Smooth muscle cell (in vitro differentiated cells): Measurements from ENCODE around the gene TNFRSF18. TPM values are rescaled to one million over a fixed set of nuclear protein-coding genes. Genes with fewer than 3 reads are reported as not detected.

Experiments
- DNase-seq: peaks from one replicate; lab custom pipeline; 2025; ENCODE audit not compliant: unreplicated experiment; lab: John Stamatoyannopoulos, UW
- H2AFZ ChIP-seq: fragments of 200-600 bp; sonication (generic); 2 replicates; pipeline ENCODE4 v1.6.0; 2016; ENCODE audit warnings: antibody characterized with exemption, low read depth, mild to moderate bottlenecking
- H3F3A ChIP-seq: fragments of 200-600 bp; sonication (generic); 2 replicates; pipeline ENCODE4 v1.6.0; 2017; ENCODE audit warnings: antibody characterized with exemption, low read depth
- H3K27ac ChIP-seq: fragments of 200-600 bp; sonication (generic); 2 replicates; pipeline ENCODE4 v1.5.1; 2016; ENCODE audit warnings: low read depth, mild to moderate bottlenecking
- H3K27me3 ChIP-seq: fragments of 200-600 bp; sonication (generic); 2 replicates; pipeline ENCODE4 v1.6.1; 2016; ENCODE audit warnings: low read depth, mild to moderate bottlenecking
- H3K36me3 ChIP-seq: fragments of 200-600 bp; sonication (generic); 2 replicates; pipeline ENCODE4 v1.5.1; 2016; ENCODE audit warnings: low read depth
- H3K4me1 ChIP-seq: fragments of 200-600 bp; sonication (generic); 2 replicates; pipeline ENCODE4 v1.5.1; 2016; ENCODE audit warnings: low read depth
- H3K4me2 ChIP-seq: fragments of 200-600 bp; sonication (generic); 2 replicates; pipeline ENCODE4 v1.6.0; 2016; ENCODE audit warnings: mild to moderate bottlenecking
- H3K4me3 ChIP-seq: fragments of 200-600 bp; sonication (generic); 2 replicates; pipeline ENCODE4 v1.5.1; 2016; ENCODE audit warnings: mild to moderate bottlenecking
- H3K79me2 ChIP-seq: fragments of 200-600 bp; sonication (generic); 2 replicates; pipeline ENCODE4 v1.6.0; 2016; ENCODE audit warnings: low read depth, mild to moderate bottlenecking
- H3K9ac ChIP-seq: fragments of 200-600 bp; sonication (generic); 2 replicates; pipeline ENCODE4 v1.6.0; 2016; ENCODE audit warnings: low read depth
- H3K9me3 ChIP-seq: fragments of 200-600 bp; sonication (generic); replicated peaks from 2 replicates; pipeline ENCODE4 v1.5.1; 2016; ENCODE audit warnings: low read depth
- H4K20me1 ChIP-seq: fragments of 200-600 bp; sonication (generic); 2 replicates; pipeline ENCODE4 v1.6.0; 2016; ENCODE audit warnings: low read depth
- CTCF ChIP-seq: fragments of 200-600 bp; sonication (generic); IDR thresholded peaks from 2 replicates; pipeline ENCODE4 v1.5.1; 2017; ENCODE audit warnings: borderline replicate concordance, mild to moderate bottlenecking, antibody characterized with exemption; ENCODE audit not compliant: insufficient read depth, poor library complexity, severe bottlenecking
- WGBS: methylation state at CpG from one replicate; pipeline ENCODE4 v1.1.7; 2016; ENCODE audit warnings: low lambda C conversion rate; 5-methylcytosine and 5-hydroxymethylcytosine counted together
- polyA plus RNA-seq: library from polyadenylated mRNA; unstranded; fragments of >200 nt; fragmentation: Nextera tagmentation; extraction: Ambion mirVana; gene quantifications from 2 replicates; pipeline ENCODE4 v1.2.1, GENCODE V29; 2016
- total RNA-seq: library from RNA; depleted of rRNA; stranded (reverse); fragments of >200 nt; gene quantifications from 2 replicates; pipeline ENCODE4 v1.2.3, GENCODE V29; 2014

TNFRSF18 gene
- total and polyA plus RNA-seq, 2 experiments from 2014 or later, result 4.8 to 12.2 TPM

- no peak for TF ChIP-seq CTCF
- H3F3A ChIP-seq, result no peaks in the 10 kb centered on the region
- H3K4me1 ChIP-seq, result no peaks in the 10 kb centered on the region
- no peak overlapping the region for H3K9ac ChIP-seq
- DNase-seq, result no peak
- H3K27ac ChIP-seq, result no peak overlapping the region
- no peak overlapping the region for H3K4me3 ChIP-seq
- H3K27me3 ChIP-seq, result no peaks in the 10 kb centered on the region
- no peaks in the 10 kb centered on the region for H4K20me1 ChIP-seq
- H2AFZ ChIP-seq, result no peak overlapping the region
- H3K36me3 ChIP-seq, result no peaks in the 10 kb centered on the region
- H3K4me2 ChIP-seq, result no peak overlapping the region
- no peaks in the 10 kb centered on the region for H3K79me2 ChIP-seq
- 97% methylated on average over 21 of the region's 25 CpGs for WGBS
- no peaks in the 10 kb centered on the region for H3K9me3 ChIP-seq
Observed at GRCh38 chr1:1179346-1179982, 26.9 kb downstream of the TNFRSF18 start.

- no peaks in the 10 kb centered on the region for H3F3A ChIP-seq
- H3K9me3 ChIP-seq, result no peaks in the 10 kb centered on the region
- no peak overlapping the region for H3K4me2 ChIP-seq
- H3K36me3 ChIP-seq, result no peaks in the 10 kb centered on the region
- no peak overlapping the region for H2AFZ ChIP-seq
- no peak for DNase-seq
- H4K20me1 ChIP-seq, result no peaks in the 10 kb centered on the region
- H3K4me1 ChIP-seq, result peaks cover under 1% of the 10 kb centered on the region
- H3K9ac ChIP-seq, result no peak overlapping the region
- no peaks in the 10 kb centered on the region for H3K27me3 ChIP-seq
- 92% methylated on average over 26 of the region's 32 CpGs for WGBS
- no peak overlapping the region for H3K4me3 ChIP-seq
- H3K79me2 ChIP-seq, result no peaks in the 10 kb centered on the region
- no peak overlapping the region for H3K27ac ChIP-seq
- no peak for TF ChIP-seq CTCF
Observed at GRCh38 chr1:1178794-1179331, 27.5 kb downstream of the TNFRSF18 start.

- H3K9me3 ChIP-seq, result no peaks in the 10 kb centered on the region
- no peak overlapping the region for H3K9ac ChIP-seq
- H3K27me3 ChIP-seq, result no peaks in the 10 kb centered on the region
- no peaks in the 10 kb centered on the region for H3K36me3 ChIP-seq
- no peak overlapping the region for H3K27ac ChIP-seq
- 88% methylated on average over 21 of the region's 21 CpGs for WGBS
- no peak for DNase-seq
- peaks cover 3% of the 10 kb centered on the region for H3K4me1 ChIP-seq
- no peaks in the 10 kb centered on the region for H3K79me2 ChIP-seq
- no peak overlapping the region for H3K4me3 ChIP-seq
- H4K20me1 ChIP-seq, result no peaks in the 10 kb centered on the region
- H2AFZ ChIP-seq, result no peak overlapping the region
- no peak for TF ChIP-seq CTCF
- H3F3A ChIP-seq, result no peaks in the 10 kb centered on the region
- H3K4me2 ChIP-seq, result no peak overlapping the region
Observed at GRCh38 chr1:1177452-1178206, 28.8 kb downstream of the TNFRSF18 start.
